Measurements from ENCODE around the gene SETBP1.

DNA sequence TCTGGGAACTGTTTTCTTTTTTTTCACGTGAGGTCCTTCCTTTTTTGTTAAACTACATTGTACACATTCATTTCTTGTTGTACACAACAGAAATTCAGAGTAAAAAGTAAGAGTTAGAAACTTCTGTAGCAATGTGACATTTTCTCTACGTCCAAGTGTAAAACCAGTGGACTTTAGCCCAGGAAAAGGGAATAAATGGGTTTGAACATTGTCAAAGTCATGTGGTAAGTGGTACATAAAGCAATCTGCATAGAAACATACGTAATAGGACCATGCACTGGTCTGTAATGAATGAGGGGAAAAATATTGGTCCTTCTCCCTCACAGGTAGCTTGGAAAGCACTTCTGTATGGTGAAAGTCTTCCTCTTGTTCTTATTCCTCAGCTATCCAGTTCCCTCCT lies 421.4 kb downstream of the SETBP1 start:
- TF ChIP-seq, protein P1, sequence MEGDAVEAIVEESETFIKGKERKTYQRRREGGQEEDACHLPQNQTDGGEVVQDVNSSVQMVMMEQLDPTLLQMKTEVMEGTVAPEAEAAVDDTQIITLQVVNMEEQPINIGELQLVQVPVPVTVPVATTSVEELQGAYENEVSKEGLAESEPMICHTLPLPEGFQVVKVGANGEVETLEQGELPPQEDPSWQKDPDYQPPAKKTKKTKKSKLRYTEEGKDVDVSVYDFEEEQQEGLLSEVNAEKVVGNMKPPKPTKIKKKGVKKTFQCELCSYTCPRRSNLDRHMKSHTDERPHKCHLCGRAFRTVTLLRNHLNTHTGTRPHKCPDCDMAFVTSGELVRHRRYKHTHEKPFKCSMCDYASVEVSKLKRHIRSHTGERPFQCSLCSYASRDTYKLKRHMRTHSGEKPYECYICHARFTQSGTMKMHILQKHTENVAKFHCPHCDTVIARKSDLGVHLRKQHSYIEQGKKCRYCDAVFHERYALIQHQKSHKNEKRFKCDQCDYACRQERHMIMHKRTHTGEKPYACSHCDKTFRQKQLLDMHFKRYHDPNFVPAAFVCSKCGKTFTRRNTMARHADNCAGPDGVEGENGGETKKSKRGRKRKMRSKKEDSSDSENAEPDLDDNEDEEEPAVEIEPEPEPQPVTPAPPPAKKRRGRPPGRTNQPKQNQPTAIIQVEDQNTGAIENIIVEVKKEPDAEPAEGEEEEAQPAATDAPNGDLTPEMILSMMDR (IDR thresholded peaks at IDR 0.05), result no peak
- TF ChIP-seq POLR2A (IDR thresholded peaks at IDR 0.05), result no peak
